GM12878 (cell line): ENCODE results near the gene CSNK1G1. TPM values are rescaled to one million over a fixed set of nuclear protein-coding genes. Genes with fewer than 3 reads are reported as not detected.

ENCODE experiments used
- ATAC-seq: fragments of 200-7000 bp; cut with Tn5 transposase; 3 replicates; pipeline ENCODE4 v1.9.1; 2020; ENCODE audit warnings: mild to moderate bottlenecking, moderate library complexity
- BruUV-seq: library from RNA; stranded (reverse); fragments of 400-500 nt; replicated peaks from 2 replicates; lab custom pipeline; 2021; lab: Mats Ljungman, UMichigan
- CTCF ChIA-PET: fragments of 300-600 bp; sonication (Branson Sonifier 250); formaldehyde crosslinking; extraction: SDS; loops from one replicate; lab custom pipeline; 2021; ENCODE audit warnings: inconsistent platforms; lab: Yijun Ruan, JAX
- POLR2A ChIA-PET: fragments of 350-600 bp; formaldehyde crosslinking; extraction: SDS; loops from one replicate; lab custom pipeline; 2021; ENCODE audit warnings: inconsistent platforms; lab: Charles Lee
- RAD21 ChIA-PET: fragments of 300-600 bp; sonication (Branson Sonifier 250); formaldehyde crosslinking; loops from one replicate; lab custom pipeline; 2023; ENCODE audit warnings: antibody characterized with exemption; ENCODE audit not compliant: unreplicated experiment; lab: Charles Lee
- SMC1A ChIA-PET: fragments of 300-600 bp; sonication (Branson Sonifier 250); formaldehyde crosslinking; loops from one replicate; lab custom pipeline; 2023; ENCODE audit not compliant: unreplicated experiment, uncharacterized antibody; lab: Charles Lee
- DNase-seq: peaks from one replicate; pipeline ENCODE4 v3.0.0-alpha.2; 2011; ENCODE audit warnings: low read depth, low spot score
- FAIRE-seq: peaks from 3 replicates; lab custom pipeline; 2011; peaks lifted over from hg19 to GRCh38; lab: Jason Lieb, UNC
- H2AFZ ChIP-seq: 2 replicates; pipeline ENCODE4 v1.6.0; 2011; ENCODE audit warnings: low read depth, low read length, control low read depth; ENCODE audit not compliant: control insufficient read depth
- H3K27ac ChIP-seq: 2 replicates; pipeline ENCODE4 v1.5.1; 2011; ENCODE audit warnings: control low read depth; ENCODE audit not compliant: control insufficient read depth, insufficient read depth
- H3K27me3 ChIP-seq, 2 experiments: replicated peaks in 1 of 2; 2 replicates each; pipeline versions ENCODE4 v1.6.0 to v1.6.1; 2011; ENCODE audit warnings: low read length in 1 of 2; ENCODE audit not compliant: control insufficient read depth in 2 of 2, insufficient read depth in 2 of 2
- H3K36me3 ChIP-seq, 2 experiments: 2 replicates each; pipeline ENCODE4 v1.5.1; 2011; ENCODE audit warnings: low read length in 1 of 2; ENCODE audit not compliant: control insufficient read depth in 2 of 2, insufficient read depth in 2 of 2
- H3K4me1 ChIP-seq: 2 replicates; pipeline ENCODE4 v1.6.1; 2011; ENCODE audit warnings: mild to moderate bottlenecking, low read length, moderate library complexity, mixed read lengths; ENCODE audit not compliant: control insufficient read depth, insufficient read depth
- H3K4me2 ChIP-seq: 2 replicates; pipeline ENCODE4 v1.6.0; 2011; ENCODE audit warnings: control low read depth; ENCODE audit not compliant: control insufficient read depth, insufficient read depth
- H3K4me3 ChIP-seq: fragments of 200-600 bp; sonication (generic); 2 replicates; pipeline ENCODE4 v1.5.1; 2016
- H3K79me2 ChIP-seq: 2 replicates; pipeline ENCODE4 v1.6.0; 2011; ENCODE audit warnings: low read length; ENCODE audit not compliant: control insufficient read depth, insufficient read depth
- H3K9ac ChIP-seq: 2 replicates; pipeline ENCODE4 v1.8.0; 2011; ENCODE audit warnings: low read length, control low read depth, mixed read lengths; ENCODE audit not compliant: control insufficient read depth, insufficient read depth
- H3K9me3 ChIP-seq: replicated peaks from 3 replicates; pipeline ENCODE4 v1.5.1; 2011; ENCODE audit warnings: mild to moderate bottlenecking, low read length; ENCODE audit not compliant: control insufficient read depth, insufficient read depth
- H4K20me1 ChIP-seq: 2 replicates; pipeline ENCODE4 v1.6.0; 2011; ENCODE audit not compliant: control insufficient read depth, insufficient read depth
- BHLHE40 ChIP-seq, 2 experiments: fragments of 450-650 bp in 1 of 2; IDR thresholded peaks; 2 replicates each; pipeline ENCODE4 v1.6.1; 2011 to 2017; ENCODE audit warnings: low read depth in 2 of 2, borderline replicate concordance in 1 of 2, improper control_type of control experiment in 1 of 2, low read length in 1 of 2, mild to moderate bottlenecking in 1 of 2
- CHD2 ChIP-seq: IDR thresholded peaks from 2 replicates; pipeline ENCODE4 v1.6.1; 2011; ENCODE audit warnings: low read depth, low read length, improper control_type of control experiment, borderline replicate concordance
- EP300 ChIP-seq, 2 experiments: fragments of 150-350 bp in 1 of 2; IDR thresholded peaks; 2 replicates each; pipeline ENCODE4 v1.6.1; 2011 to 2012; ENCODE audit warnings: low read depth in 2 of 2, low read length in 2 of 2, borderline replicate concordance in 1 of 2, improper control_type of control experiment in 1 of 2, inconsistent platforms in 1 of 2; ENCODE audit not compliant: control insufficient read depth in 1 of 2
- GABPA ChIP-seq: IDR thresholded peaks from 2 replicates; pipeline ENCODE4 v1.6.1; 2014; ENCODE audit warnings: antibody characterized with exemption, low read depth, mild to moderate bottlenecking, inconsistent platforms
- MTA3 ChIP-seq: IDR thresholded peaks from 2 replicates; pipeline ENCODE4 v1.6.1; 2012; ENCODE audit warnings: low read length, inconsistent platforms, borderline replicate concordance
- NBN ChIP-seq: fragments of 450-650 bp; IDR thresholded peaks from 2 replicates; pipeline ENCODE4 v1.6.1; 2016
- SPI1 ChIP-seq: IDR thresholded peaks from 2 replicates; pipeline ENCODE4 v1.6.1; 2011; ENCODE audit warnings: low read depth, mild to moderate bottlenecking, low read length, moderate library complexity, borderline replicate concordance; ENCODE audit not compliant: insufficient read depth
- TARDBP ChIP-seq: IDR thresholded peaks from 2 replicates; pipeline ENCODE4 v1.6.1; 2016; ENCODE audit warnings: borderline replicate concordance
- YBX1 ChIP-seq: fragments of 450-650 bp; IDR thresholded peaks from 2 replicates; pipeline ENCODE4 v1.6.1; 2016; ENCODE audit warnings: antibody characterized with exemption
- ZNF24 ChIP-seq: fragments of 450-650 bp; IDR thresholded peaks from 2 replicates; pipeline ENCODE4 v1.6.1; 2017; ENCODE audit warnings: antibody characterized with exemption, mild to moderate bottlenecking
- WGBS: methylation state at CpG from one replicate; pipeline ENCODE4 v1.1.6; 2016; ENCODE audit warnings: low lambda C conversion rate; ENCODE audit not compliant: insufficient replicate concordance, insufficient coverage; ENCODE audit errors: missing lambda C conversion rate; 5-methylcytosine and 5-hydroxymethylcytosine counted together
- in situ Hi-C: fragments of 300-500 bp; cut with MboI; formaldehyde crosslinking; loops from 9 replicates; pipeline ENCODE4 v1.14.3; 2018; ENCODE audit warnings: mixed read lengths
- intact Hi-C: fragments of 100-400 bp; cut with micrococcal nuclease; formaldehyde crosslinking; loops from one replicate; pipeline ENCODE4 v1.14.2; 2022; ENCODE audit not compliant: unreplicated experiment
- polyA plus RNA-seq, 11 experiments: library from polyadenylated mRNA; depleted of rRNA in 4 of 11; unstranded in 6 of 11; stranded (reverse) in 5 of 11; fragments of >200 nt; fragmentation: Nextera tagmentation in 4 of 11; fragmentation: Illumina TruSeq in 1 of 11; extraction: Ambion mirVana in 4 of 11; extraction: Trizol in 1 of 11; gene quantifications; 1 replicate in 1 of 11; 2 replicates in 10 of 11; pipeline versions ENCODE4 v1.2.1 to v1.2.3, GENCODE V29; 2011 to 2016; ENCODE audit warnings: inconsistent platforms in 2 of 11, missing spikeins in 2 of 11, low read depth in 1 of 11
- total RNA-seq, 4 experiments: library from RNA; depleted of rRNA in 3 of 4; stranded (reverse); fragments of >200 nt in 3 of 4; fragmentation: Illumina TruSeq in 1 of 4; extraction: Trizol in 1 of 4; gene quantifications; 2 replicates each; pipeline versions ENCODE4 v1.2.1 to v1.2.3, GENCODE V29; 2013 to 2021
- TF ChIP-seq, protein P1 (sequence below): fragments of 450-650 bp; IDR thresholded peaks from 2 replicates; pipeline ENCODE4 v1.6.1; 2017; ENCODE audit warnings: mild to moderate bottlenecking
- TF ChIP-seq, protein P2 (sequence below): fragments of 450-650 bp; IDR thresholded peaks from 2 replicates; pipeline ENCODE4 v1.6.1; 2017; ENCODE audit warnings: antibody characterized with exemption, mild to moderate bottlenecking, moderate library complexity

CSNK1G1 gene
- total and polyA plus RNA-seq, 10 of the 15 experiments (the other 5 are each of a cell fraction or from before 2014, with no cell fraction given) = 6.1 to 23.4 (median 15.3) TPM

DNA sequence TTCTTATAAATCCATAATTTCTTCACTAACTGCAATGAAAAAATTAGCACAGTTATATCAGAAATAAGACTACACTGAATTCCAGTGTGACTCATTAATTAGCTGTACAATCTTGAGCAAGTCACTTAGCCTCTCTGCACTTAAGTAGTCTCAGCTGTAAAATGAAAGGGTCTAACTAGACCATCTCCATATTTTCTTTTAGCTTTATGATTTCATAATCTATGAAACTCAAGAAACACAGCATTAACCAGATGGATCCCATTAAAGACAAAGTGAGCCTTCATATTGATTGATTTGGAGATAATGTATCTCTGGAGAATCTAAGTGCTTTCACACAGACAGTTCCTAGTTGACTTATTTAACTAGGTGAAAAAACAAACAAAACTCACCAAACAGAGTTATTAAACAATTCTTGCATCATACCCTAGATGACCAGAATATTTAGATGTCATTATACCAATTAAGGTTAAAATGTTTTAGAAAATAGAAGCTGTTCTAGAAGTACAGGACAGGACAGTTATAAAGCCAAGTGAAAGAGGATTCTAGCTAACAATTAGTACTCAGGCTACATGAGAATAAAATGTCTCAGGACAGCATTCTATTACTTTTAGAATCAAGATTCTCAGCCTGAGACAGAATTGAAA is 11.2 kb downstream of the CSNK1G1 start:
- intact Hi-C loops (no loop called here), in situ Hi-C loops (no loop called here)
- Histone ChIP-seq H3K27ac (no peak overlapping the region), H3K9ac (no peak overlapping the region), H4K20me1 (no peaks in the 10 kb centered on the region; the same call in 1 of the 2 replicates), H2AFZ (no peak overlapping the region), H3K36me3 (no peaks in the 10 kb centered on the region; a peak in 2 of 4 replicates)
- BruUV-seq = no TSS peak
- RAD21 ChIA-PET = interaction anchor here (0.6 to 1.4 kb wide), 4 partner anchors 10 to 43 kb away, joined by 3 to 4 read pairs (median 3); partner anchors contain the start of gene TRIP4
- SMC1A ChIA-PET = interaction anchor here (0.6 to 1.2 kb wide), 6 partner anchors 10 to 135 kb away, joined by 3 to 5 read pairs (median 4); no protein-coding TSS in a partner anchor
- TF ChIP-seq MTA3 = no peak
- TF ChIP-seq ZNF24 = no peak
- TF ChIP-seq EP300 (IDR thresholded peaks at IDR 0.05; ENCODE audit: borderline replicate concordance in 1 of 2, control insufficient read depth in 1 of 2, low read depth in 2 of 2, low read length in 2 of 2) = no peak
- no peak for TF ChIP-seq GABPA
- TF ChIP-seq BHLHE40 (IDR thresholded peaks at IDR 0.05; ENCODE audit: borderline replicate concordance in 1 of 2, low read depth in 2 of 2, low read length in 1 of 2) = no peak
- TF ChIP-seq, all 136 proteins: peak for 0
- FAIRE-seq (no peak), DNase-seq (no peak), ATAC-seq (no peak)
- Histone ChIP-seq H3K9me3 (no peaks in the 10 kb centered on the region), H3K4me2 (no peak overlapping the region), H3K79me2 (peaks cover 13% of the 10 kb centered on the region), H3K27me3 (no peaks in the 10 kb centered on the region), H3K4me1 (no peaks in the 10 kb centered on the region), H3K4me3 (no peak overlapping the region)
- POLR2A ChIA-PET = interaction anchor here (0.5 kb wide), 2 partner anchors 126 to 272 kb away, joined by 4 to 5 read pairs; no protein-coding TSS in a partner anchor
- CTCF ChIA-PET = interaction anchor here (0.7 to 1.7 kb wide), 4 partner anchors 10 to 133 kb away, joined by 3 to 5 read pairs (median 4); no protein-coding TSS in a partner anchor

DNA sequence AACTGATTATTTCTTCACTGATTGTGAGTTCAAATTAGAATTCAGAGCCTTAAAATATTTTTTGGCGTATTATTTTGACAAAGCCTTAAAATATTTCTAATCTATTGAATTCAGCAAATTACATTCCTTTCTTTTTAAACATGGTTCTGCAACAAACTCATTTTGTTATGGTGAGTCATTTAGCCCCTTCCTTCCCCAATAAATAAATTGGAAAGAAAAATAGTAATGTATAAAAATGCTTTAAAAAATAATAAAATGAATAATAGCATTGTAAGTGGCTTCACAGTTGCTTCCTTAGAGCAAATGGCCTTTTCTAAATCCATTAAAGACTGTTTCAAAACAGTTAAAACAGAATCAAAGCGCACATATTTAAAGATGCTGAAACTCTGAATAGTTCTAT is 12.1 kb downstream of the CSNK1G1 start:
- 100% methylated on average over 2 of the region's 2 CpGs for WGBS
- ChIA-PET SMC1A (interaction anchor here (0.6 kb wide), 1 partner anchor 25 kb away, joined by 3 read pairs; no protein-coding TSS in a partner anchor), POLR2A (no interaction called here), RAD21 (interaction anchor here (0.7 kb wide), 1 partner anchor 34 kb away, joined by 4 read pairs; no protein-coding TSS in a partner anchor), CTCF (no interaction called here)
- Histone ChIP-seq H3K9ac (no peak overlapping the region), H3K4me1 (no peaks in the 10 kb centered on the region), H3K9me3 (no peaks in the 10 kb centered on the region), H3K4me2 (no peak overlapping the region), H3K36me3 (no peaks in the 10 kb centered on the region; a peak in 3 of 4 replicates), H2AFZ (no peak overlapping the region), H3K27me3 (no peaks in the 10 kb centered on the region), H3K79me2 (peaks cover 10% of the 10 kb centered on the region), H3K27ac (no peak overlapping the region), H3K4me3 (no peak overlapping the region), H4K20me1 (no peaks in the 10 kb centered on the region; the same call in 1 of the 2 replicates)
- BruUV-seq = no TSS peak
- intact Hi-C loops = no loop called here
- ATAC-seq = no peak
- in situ Hi-C loops = no loop called here
- DNase-seq = no peak
- FAIRE-seq = no peak
- no peak for TF ChIP-seq SPI1
- TF ChIP-seq NBN = no peak
- TF ChIP-seq YBX1 = no peak
- TF ChIP-seq, protein P1, sequence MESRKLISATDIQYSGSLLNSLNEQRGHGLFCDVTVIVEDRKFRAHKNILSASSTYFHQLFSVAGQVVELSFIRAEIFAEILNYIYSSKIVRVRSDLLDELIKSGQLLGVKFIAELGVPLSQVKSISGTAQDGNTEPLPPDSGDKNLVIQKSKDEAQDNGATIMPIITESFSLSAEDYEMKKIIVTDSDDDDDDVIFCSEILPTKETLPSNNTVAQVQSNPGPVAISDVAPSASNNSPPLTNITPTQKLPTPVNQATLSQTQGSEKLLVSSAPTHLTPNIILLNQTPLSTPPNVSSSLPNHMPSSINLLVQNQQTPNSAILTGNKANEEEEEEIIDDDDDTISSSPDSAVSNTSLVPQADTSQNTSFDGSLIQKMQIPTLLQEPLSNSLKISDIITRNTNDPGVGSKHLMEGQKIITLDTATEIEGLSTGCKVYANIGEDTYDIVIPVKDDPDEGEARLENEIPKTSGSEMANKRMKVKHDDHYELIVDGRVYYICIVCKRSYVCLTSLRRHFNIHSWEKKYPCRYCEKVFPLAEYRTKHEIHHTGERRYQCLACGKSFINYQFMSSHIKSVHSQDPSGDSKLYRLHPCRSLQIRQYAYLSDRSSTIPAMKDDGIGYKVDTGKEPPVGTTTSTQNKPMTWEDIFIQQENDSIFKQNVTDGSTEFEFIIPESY = no peak
- TF ChIP-seq, protein P2, sequence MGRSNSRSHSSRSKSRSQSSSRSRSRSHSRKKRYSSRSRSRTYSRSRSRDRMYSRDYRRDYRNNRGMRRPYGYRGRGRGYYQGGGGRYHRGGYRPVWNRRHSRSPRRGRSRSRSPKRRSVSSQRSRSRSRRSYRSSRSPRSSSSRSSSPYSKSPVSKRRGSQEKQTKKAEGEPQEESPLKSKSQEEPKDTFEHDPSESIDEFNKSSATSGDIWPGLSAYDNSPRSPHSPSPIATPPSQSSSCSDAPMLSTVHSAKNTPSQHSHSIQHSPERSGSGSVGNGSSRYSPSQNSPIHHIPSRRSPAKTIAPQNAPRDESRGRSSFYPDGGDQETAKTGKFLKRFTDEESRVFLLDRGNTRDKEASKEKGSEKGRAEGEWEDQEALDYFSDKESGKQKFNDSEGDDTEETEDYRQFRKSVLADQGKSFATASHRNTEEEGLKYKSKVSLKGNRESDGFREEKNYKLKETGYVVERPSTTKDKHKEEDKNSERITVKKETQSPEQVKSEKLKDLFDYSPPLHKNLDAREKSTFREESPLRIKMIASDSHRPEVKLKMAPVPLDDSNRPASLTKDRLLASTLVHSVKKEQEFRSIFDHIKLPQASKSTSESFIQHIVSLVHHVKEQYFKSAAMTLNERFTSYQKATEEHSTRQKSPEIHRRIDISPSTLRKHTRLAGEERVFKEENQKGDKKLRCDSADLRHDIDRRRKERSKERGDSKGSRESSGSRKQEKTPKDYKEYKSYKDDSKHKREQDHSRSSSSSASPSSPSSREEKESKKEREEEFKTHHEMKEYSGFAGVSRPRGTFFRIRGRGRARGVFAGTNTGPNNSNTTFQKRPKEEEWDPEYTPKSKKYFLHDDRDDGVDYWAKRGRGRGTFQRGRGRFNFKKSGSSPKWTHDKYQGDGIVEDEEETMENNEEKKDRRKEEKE = no peak
- TF ChIP-seq TARDBP = no peak
- no peak for TF ChIP-seq CHD2
